Neural progenitor cell (in vitro differentiated cells): ENCODE measurements around the gene GLYATL3. TPM values are rescaled to one million over a fixed set of nuclear protein-coding genes. Genes with fewer than 3 reads are reported as not detected.

Experiments
- DNase-seq: peaks from one replicate; pipeline ENCODE4 v3.0.0-alpha.2; 2016; ENCODE audit warnings: low spot score
- H2AFZ ChIP-seq: fragments of 200-600 bp; sonication (generic); replicated peaks from 2 replicates; pipeline ENCODE4 v1.6.1; 2016; ENCODE audit warnings: antibody characterized with exemption
- H3F3A ChIP-seq: fragments of 200-600 bp; sonication (generic); 2 replicates; pipeline ENCODE4 v1.6.1; 2016; ENCODE audit warnings: antibody characterized with exemption, low read depth
- H3K27ac ChIP-seq: fragments of 200-600 bp; sonication (generic); 2 replicates; pipeline ENCODE4 v1.5.1; 2016; ENCODE audit warnings: mild to moderate bottlenecking
- H3K27me3 ChIP-seq: fragments of 200-600 bp; sonication (generic); 2 replicates; pipeline ENCODE4 v1.6.1; 2016; ENCODE audit warnings: mild to moderate bottlenecking, moderate library complexity
- H3K36me3 ChIP-seq: fragments of 200-600 bp; sonication (generic); 2 replicates; pipeline ENCODE4 v1.5.1; 2016
- H3K4me1 ChIP-seq: fragments of 200-600 bp; sonication (generic); 2 replicates; pipeline ENCODE4 v1.6.1; 2016; ENCODE audit warnings: mixed run types
- H3K4me2 ChIP-seq: fragments of 200-600 bp; sonication (generic); 2 replicates; pipeline ENCODE4 v1.6.1; 2016
- H3K4me3 ChIP-seq: fragments of 200-600 bp; sonication (generic); 2 replicates; pipeline ENCODE4 v1.5.1; 2016
- H3K79me2 ChIP-seq: fragments of 200-600 bp; sonication (generic); 2 replicates; pipeline ENCODE4 v1.6.1; 2016; ENCODE audit warnings: low read depth
- H3K9ac ChIP-seq: fragments of 200-600 bp; sonication (generic); 2 replicates; pipeline ENCODE4 v1.6.1; 2016
- H3K9me3 ChIP-seq: fragments of 200-600 bp; sonication (generic); 2 replicates; pipeline ENCODE4 v1.5.1; 2016; ENCODE audit warnings: low read depth
- H4K20me1 ChIP-seq: fragments of 200-600 bp; sonication (generic); 2 replicates; pipeline ENCODE4 v1.6.1; 2016; ENCODE audit warnings: low read depth
- H3K27ac Mint-ChIP-seq: 3 replicates; pipeline ENCODE4 v1.8.0; 2021; ENCODE audit warnings: mixed read lengths
- H3K27me3 Mint-ChIP-seq: 2 replicates; pipeline ENCODE4 v1.8.0; 2022; ENCODE audit warnings: low read depth, mild to moderate bottlenecking, inconsistent platforms, moderate library complexity, mixed read lengths; ENCODE audit not compliant: insufficient read depth
- H3K36me3 Mint-ChIP-seq: 3 replicates; pipeline ENCODE4 v1.8.0; 2021; ENCODE audit warnings: mixed read lengths
- H3K4me1 Mint-ChIP-seq: 3 replicates; pipeline ENCODE4 v1.8.0; 2021; ENCODE audit warnings: mixed read lengths
- H3K4me3 Mint-ChIP-seq: 3 replicates; pipeline ENCODE4 v1.8.0; 2021; ENCODE audit warnings: mild to moderate bottlenecking, moderate library complexity, mixed read lengths
- H3K9me3 Mint-ChIP-seq: 3 replicates; pipeline ENCODE4 v1.8.0; 2020; ENCODE audit warnings: mixed read lengths
- CTCF ChIP-seq: fragments of 200-600 bp; sonication (generic); IDR thresholded peaks from 2 replicates; pipeline ENCODE4 v1.5.1; 2017; ENCODE audit warnings: antibody characterized with exemption, mild to moderate bottlenecking
- EZH2 ChIP-seq: fragments of 200-600 bp; sonication (generic); IDR thresholded peaks from 2 replicates; pipeline ENCODE4 v1.6.1; 2017; ENCODE audit warnings: antibody characterized with exemption, mild to moderate bottlenecking, moderate library complexity
- EZH2phosphoT487 ChIP-seq: fragments of 200-600 bp; sonication (generic); IDR thresholded peaks from 2 replicates; pipeline ENCODE4 v1.6.1; 2017; ENCODE audit warnings: antibody characterized with exemption
- total RNA-seq: library from RNA; depleted of rRNA; stranded (reverse); fragments of >200 nt; gene quantifications from 2 replicates; pipeline ENCODE4 v1.2.3, GENCODE V29; 2015; ENCODE audit warnings: low replicate concordance

GLYATL3 gene
- total RNA-seq, 1 donor from 2014 or later, result not detected

GRCh38 chr6:49523901-49524300, 24.2 kb downstream of the GLYATL3 start:
- Histone ChIP-seq H3K9me3 (no peaks in the 10 kb centered on the region), H3K4me2 (no peak overlapping the region), H4K20me1 (no peaks in the 10 kb centered on the region), H3K27me3 (no peaks in the 10 kb centered on the region), H3K36me3 (no peaks in the 10 kb centered on the region), H3F3A (no peaks in the 10 kb centered on the region), H2AFZ (no peak overlapping the region), H3K79me2 (no peaks in the 10 kb centered on the region), H3K4me3 (no peak overlapping the region), H3K4me1 (no peaks in the 10 kb centered on the region), H3K9ac (no peak overlapping the region), H3K27ac (no peak overlapping the region)
- no peaks in the 10 kb centered on the region for H3K4me1 Mint-ChIP-seq
- no peaks in the 10 kb centered on the region for H3K27me3 Mint-ChIP-seq
- H3K27ac Mint-ChIP-seq, result no peak overlapping the region
- H3K4me3 Mint-ChIP-seq, result no peak overlapping the region
- DNase-seq, result no peak
- no peaks in the 10 kb centered on the region for H3K9me3 Mint-ChIP-seq
- no peaks in the 10 kb centered on the region for H3K36me3 Mint-ChIP-seq
- TF ChIP-seq EZH2 (no peak), EZH2phosphoT487 (no peak), CTCF (no peak)

GRCh38 chr6:49524541-49524940, 24.8 kb downstream of the GLYATL3 start:
- H3K27me3 Mint-ChIP-seq, result no peaks in the 10 kb centered on the region
- H3K27ac Mint-ChIP-seq, result no peak overlapping the region
- H3K4me3 ChIP-seq, result no peak overlapping the region

GRCh38 chr6:49526598-49526997, 26.9 kb downstream of the GLYATL3 start:
- H3K4me1 ChIP-seq, result no peaks in the 10 kb centered on the region
- H3K9me3 ChIP-seq, result no peaks in the 10 kb centered on the region
- no peaks in the 10 kb centered on the region for H3K79me2 ChIP-seq
- TF ChIP-seq EZH2, result no peak
- TF ChIP-seq EZH2phosphoT487, result no peak
- TF ChIP-seq CTCF, result no peak
- H3K27me3 ChIP-seq, result no peaks in the 10 kb centered on the region
- H3F3A ChIP-seq, result no peaks in the 10 kb centered on the region
- no peak overlapping the region for H3K27ac ChIP-seq
- Mint-ChIP-seq H3K27ac (no peak overlapping the region), H3K4me3 (no peak overlapping the region), H3K4me1 (no peaks in the 10 kb centered on the region), H3K27me3 (no peaks in the 10 kb centered on the region), H3K36me3 (no peaks in the 10 kb centered on the region), H3K9me3 (no peaks in the 10 kb centered on the region)
- H3K4me3 ChIP-seq, result no peak overlapping the region
- no peak overlapping the region for H3K4me2 ChIP-seq
- no peak overlapping the region for H3K9ac ChIP-seq
- H3K36me3 ChIP-seq, result no peaks in the 10 kb centered on the region
- no peak for DNase-seq
- H2AFZ ChIP-seq, result peak overlapping the region; percentile 72
- H4K20me1 ChIP-seq, result no peaks in the 10 kb centered on the region

More at GRCh38 chr6:49524541-49524940, 24.8 kb downstream of the GLYATL3 start:
- H3K36me3 Mint-ChIP-seq, result no peaks in the 10 kb centered on the region
- no peak overlapping the region for H3K9ac ChIP-seq
- H2AFZ ChIP-seq, result no peak overlapping the region
- H3K27me3 ChIP-seq, result no peaks in the 10 kb centered on the region
- no peak for TF ChIP-seq EZH2
- TF ChIP-seq CTCF, result no peak
- no peaks in the 10 kb centered on the region for H3F3A ChIP-seq
- H3K4me1 Mint-ChIP-seq, result no peaks in the 10 kb centered on the region
- no peaks in the 10 kb centered on the region for H3K36me3 ChIP-seq
- H3K79me2 ChIP-seq, result no peaks in the 10 kb centered on the region
- H3K4me1 ChIP-seq, result no peaks in the 10 kb centered on the region
- no peaks in the 10 kb centered on the region for H3K9me3 ChIP-seq
- no peaks in the 10 kb centered on the region for H3K9me3 Mint-ChIP-seq
- H3K4me2 ChIP-seq, result no peak overlapping the region
- no peak for DNase-seq
- no peak overlapping the region for H3K4me3 Mint-ChIP-seq
- H4K20me1 ChIP-seq, result no peaks in the 10 kb centered on the region
- no peak overlapping the region for H3K27ac ChIP-seq

GRCh38 chr6:49527320-49527719, 27.6 kb downstream of the GLYATL3 start:
- Mint-ChIP-seq H3K27me3 (no peaks in the 10 kb centered on the region), H3K4me1 (no peaks in the 10 kb centered on the region)

More at GRCh38 chr6:49527320-49527719, 27.6 kb downstream of the GLYATL3 start:
- Histone ChIP-seq H3K27ac (no peak overlapping the region), H2AFZ (peak overlapping the region; percentile 72), H3K9ac (no peak overlapping the region), H3K9me3 (no peaks in the 10 kb centered on the region), H3K4me1 (no peaks in the 10 kb centered on the region), H3K36me3 (no peaks in the 10 kb centered on the region), H3K4me2 (no peak overlapping the region), H3K4me3 (no peak overlapping the region), H3F3A (no peaks in the 10 kb centered on the region), H3K27me3 (no peaks in the 10 kb centered on the region), H3K79me2 (no peaks in the 10 kb centered on the region), H4K20me1 (no peaks in the 10 kb centered on the region)
- Mint-ChIP-seq H3K9me3 (no peaks in the 10 kb centered on the region), H3K36me3 (no peaks in the 10 kb centered on the region), H3K27ac (no peak overlapping the region), H3K4me3 (no peak overlapping the region)
- TF ChIP-seq CTCF (no peak), EZH2phosphoT487 (no peak), EZH2 (no peak)
- DNase-seq, result no peak
